Stomach (tissue), 4 donors: Measurements from ENCODE around the gene MAPK13.

Experiments used
- CTCF ChIP-seq, 7 experiments: fragments of 450-650 bp in 4 of 7; fragments of 200-600 bp in 3 of 7; sonication (generic) in 3 of 7; IDR thresholded peaks; one replicate each; pipeline ENCODE4 v1.5.1; 2016 to 2019; ENCODE audit warnings: antibody characterized with exemption in 7 of 7, control low read depth in 2 of 7, mild to moderate bottlenecking in 1 of 7
- EP300 ChIP-seq: sonication (generic); formaldehyde crosslinking; IDR thresholded peaks from one replicate; pipeline ENCODE4 v1.6.1; 2017; ENCODE audit warnings: antibody characterized with exemption
- POLR2AphosphoS5 ChIP-seq, 3 donors: sonication (generic); formaldehyde crosslinking; IDR thresholded peaks; one replicate each; pipeline ENCODE4 v1.6.1; 2016; ENCODE audit warnings: antibody characterized with exemption in 3 of 3

DNA sequence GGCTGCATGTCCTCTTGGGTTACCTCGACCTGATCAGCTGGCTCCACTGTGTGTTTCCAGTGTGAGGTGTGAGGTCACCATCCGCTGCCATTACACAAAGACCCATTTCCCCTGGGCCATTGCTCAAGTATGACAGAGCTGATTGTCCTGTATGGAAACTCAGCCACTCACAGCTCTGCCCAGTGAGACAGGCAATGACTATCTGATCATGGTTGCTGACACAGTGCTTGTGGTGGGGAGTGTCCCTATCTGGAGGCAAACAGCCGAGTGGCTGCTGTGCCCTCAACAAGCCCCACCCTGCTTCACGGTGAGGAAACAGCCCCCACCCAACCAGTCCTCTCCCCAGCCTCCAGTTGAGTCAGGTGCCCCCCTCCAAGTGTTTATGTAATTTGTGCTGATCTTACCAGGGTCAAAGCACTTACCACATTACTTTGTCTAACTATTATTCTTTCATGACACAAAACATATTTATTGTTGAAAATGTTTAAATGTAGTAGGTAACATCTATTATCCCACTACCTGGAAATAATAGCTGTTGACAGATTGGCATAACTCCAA lies 11.7 kb upstream of the MAPK13 start:
- TF ChIP-seq CTCF (IDR thresholded peaks at IDR 0.05) (no peak), EP300 (no peak), POLR2AphosphoS5 (IDR thresholded peaks at IDR 0.05) (peak in 2 of 3 donors; percentile 46 to 50)
